IPS DF 6.9 (cell line): ENCODE results near the gene MACROH2A2.

ENCODE experiments used
- DNase-seq: peaks from one replicate; pipeline ENCODE4 v3.0.0-alpha.2; 2013; ENCODE audit warnings: low read depth, low spot score
- H3K27ac ChIP-seq: one replicate; pipeline ENCODE4 v1.5.1; 2013; ENCODE audit warnings: low read length, control low read depth
- H3K27me3 ChIP-seq: 2 replicates; pipeline ENCODE4 v1.6.1; 2013; ENCODE audit warnings: mild to moderate bottlenecking, low read length; ENCODE audit not compliant: control insufficient read depth, insufficient read depth
- H3K36me3 ChIP-seq: 2 replicates; pipeline ENCODE4 v1.6.1; 2013; ENCODE audit warnings: low read length; ENCODE audit not compliant: control insufficient read depth, insufficient read depth
- H3K4me1 ChIP-seq: 2 replicates; pipeline ENCODE4 v1.6.1; 2013; ENCODE audit warnings: low read length; ENCODE audit not compliant: control insufficient read depth, insufficient read depth
- H3K4me3 ChIP-seq: 2 replicates; pipeline ENCODE4 v1.5.1; 2013; ENCODE audit warnings: mild to moderate bottlenecking, low read length
- H3K9me3 ChIP-seq: 2 replicates; pipeline ENCODE4 v1.6.1; 2013; ENCODE audit warnings: low read length, inconsistent platforms; ENCODE audit not compliant: control insufficient read depth, insufficient read depth
- WGBS: extraction: QIAGEN DNeasy Blood & Tissue Kit; methylation state at CpG from one replicate; pipeline ENCODE4 v1.1.7; 2013; ENCODE audit warnings: mixed read lengths, missing lambda C conversion rate; ENCODE audit not compliant: insufficient read length, insufficient coverage; 5-methylcytosine and 5-hydroxymethylcytosine counted together

The MACROH2A2 gene

DNA sequence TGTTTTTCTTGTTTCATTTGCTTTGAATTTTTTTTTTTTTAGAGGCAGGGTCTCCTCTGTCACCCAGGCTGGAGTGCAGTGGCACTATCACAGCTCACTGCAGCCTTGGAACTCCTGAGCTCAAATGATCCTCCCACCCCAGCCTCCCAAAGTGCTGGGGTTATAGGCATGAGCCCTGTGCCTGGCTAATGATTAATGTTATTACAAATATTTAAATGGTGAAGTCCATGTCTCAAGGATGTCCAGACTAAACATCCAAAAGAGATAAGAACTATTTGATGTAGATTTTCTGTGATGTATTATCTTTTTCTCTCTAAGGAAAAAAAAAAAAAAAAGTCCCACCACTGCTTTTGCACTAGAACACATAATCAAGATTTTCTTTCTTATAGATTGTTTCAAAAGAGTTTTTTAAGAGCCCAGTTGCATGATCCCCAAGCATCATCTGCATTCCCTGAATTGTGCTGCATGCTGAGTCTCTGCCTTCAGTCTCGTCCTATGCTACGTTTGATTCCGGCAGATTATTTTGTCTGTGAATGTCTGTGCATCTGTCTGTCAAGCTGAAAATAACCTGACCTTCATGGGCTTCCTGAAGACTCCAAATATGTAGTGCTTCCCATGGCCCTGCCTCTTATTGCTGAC, 33.4 kb downstream of the MACROH2A2 start:
- H3K4me1 ChIP-seq: no peaks in the 10 kb centered on the region
- H3K27me3 ChIP-seq: no peaks in the 10 kb centered on the region
- no peak overlapping the region for H3K27ac ChIP-seq

DNA sequence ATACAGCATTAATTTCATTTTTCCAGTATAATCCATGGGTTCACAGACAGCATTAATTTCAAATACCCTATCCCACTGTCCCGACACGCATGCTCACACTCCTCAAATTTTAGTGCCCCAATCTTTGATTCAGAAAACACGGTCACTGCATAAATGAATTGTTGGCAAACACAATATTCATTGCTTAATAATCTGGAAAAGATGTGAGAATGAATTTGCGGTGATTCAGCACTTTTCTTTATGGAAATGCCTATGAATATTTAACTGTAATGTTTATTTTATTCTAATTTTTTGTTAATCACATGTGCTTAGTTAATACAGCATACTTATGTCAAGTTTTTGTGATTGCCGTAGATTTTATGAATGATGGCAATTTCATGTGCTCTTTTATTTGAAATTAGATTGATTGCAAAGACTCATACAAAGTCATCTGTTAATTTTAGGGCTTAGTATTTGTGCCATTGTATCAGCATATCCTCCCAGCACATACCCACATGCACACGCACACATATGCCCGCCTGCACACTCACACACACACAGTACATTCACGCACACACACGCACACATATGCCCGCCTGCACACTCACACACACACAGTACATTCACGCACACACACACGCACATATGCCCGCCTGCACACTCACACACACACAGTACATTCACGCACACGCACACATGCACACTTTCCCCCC, 35.1 kb downstream of the MACROH2A2 start:
- H3K27ac ChIP-seq: no peak overlapping the region
- no CpG with 5 or more reads among the region's 15 CpGs for WGBS

More for the DNA sequence above, 33.4 kb downstream of the MACROH2A2 start:
- no CpG with 5 or more reads among the region's 3 CpGs for WGBS
- DNase-seq: no peak
- H3K36me3 ChIP-seq: no peaks in the 10 kb centered on the region
- no peak overlapping the region for H3K4me3 ChIP-seq
- H3K9me3 ChIP-seq: no peaks in the 10 kb centered on the region

GRCh38 chr10:70088308-70088698, 35.7 kb downstream of the MACROH2A2 start:
- Histone ChIP-seq H3K9me3 (no peaks in the 10 kb centered on the region), H3K4me1 (no peaks in the 10 kb centered on the region), H3K27me3 (no peaks in the 10 kb centered on the region), H3K27ac (no peak overlapping the region), H3K4me3 (no peak overlapping the region), H3K36me3 (no peaks in the 10 kb centered on the region)
- no peak for DNase-seq
- no CpG with 5 or more reads among the region's 3 CpGs for WGBS

More for the DNA sequence above, 35.1 kb downstream of the MACROH2A2 start:
- no peaks in the 10 kb centered on the region for H3K36me3 ChIP-seq
- H3K9me3 ChIP-seq: no peaks in the 10 kb centered on the region
- no peaks in the 10 kb centered on the region for H3K27me3 ChIP-seq
- DNase-seq: no peak
- no peak overlapping the region for H3K4me3 ChIP-seq
- H3K4me1 ChIP-seq: no peaks in the 10 kb centered on the region

GRCh38 chr10:70090013-70090412, 37.4 kb downstream of the MACROH2A2 start:
- no peaks in the 10 kb centered on the region for H3K36me3 ChIP-seq
- WGBS: no CpG with 5 or more reads among the region's 8 CpGs
- H3K4me3 ChIP-seq: no peak overlapping the region
- H3K27me3 ChIP-seq: no peaks in the 10 kb centered on the region
- H3K27ac ChIP-seq: no peak overlapping the region
- no peak for DNase-seq
- H3K4me1 ChIP-seq: no peaks in the 10 kb centered on the region
- no peaks in the 10 kb centered on the region for H3K9me3 ChIP-seq

GRCh38 chr10:70090951-70091350, 38.3 kb downstream of the MACROH2A2 start:
- no peaks in the 10 kb centered on the region for H3K4me1 ChIP-seq
- WGBS: no CpG with 5 or more reads among the region's 5 CpGs
- H3K27me3 ChIP-seq: no peaks in the 10 kb centered on the region
- no peaks in the 10 kb centered on the region for H3K9me3 ChIP-seq
- no peak overlapping the region for H3K4me3 ChIP-seq
- H3K36me3 ChIP-seq: no peaks in the 10 kb centered on the region
- DNase-seq: no peak
- no peak overlapping the region for H3K27ac ChIP-seq

DNA sequence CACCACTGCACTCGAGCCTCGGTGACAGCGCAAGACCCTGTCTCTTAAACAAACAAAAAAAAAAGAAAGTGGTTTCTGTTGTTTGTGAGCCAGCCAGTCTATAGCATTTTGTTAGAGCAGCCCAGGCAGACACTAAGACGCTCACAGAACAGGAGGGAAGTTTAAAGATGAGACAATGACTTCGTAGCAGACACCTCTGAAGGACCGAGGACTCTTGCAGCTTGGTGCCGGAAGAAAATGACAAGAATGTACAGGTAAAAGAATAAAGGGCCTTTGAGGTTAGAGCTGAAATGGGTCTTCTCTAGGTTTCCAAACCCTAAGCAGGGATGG, 39.7 kb downstream of the MACROH2A2 start:
- no peaks in the 10 kb centered on the region for H3K27me3 ChIP-seq
- no peaks in the 10 kb centered on the region for H3K9me3 ChIP-seq
- H3K27ac ChIP-seq: no peak overlapping the region
- no CpG with 5 or more reads among the region's 7 CpGs for WGBS
- H3K4me1 ChIP-seq: no peaks in the 10 kb centered on the region
- no peaks in the 10 kb centered on the region for H3K36me3 ChIP-seq
- no peak overlapping the region for H3K4me3 ChIP-seq
- DNase-seq: no peak

DNA sequence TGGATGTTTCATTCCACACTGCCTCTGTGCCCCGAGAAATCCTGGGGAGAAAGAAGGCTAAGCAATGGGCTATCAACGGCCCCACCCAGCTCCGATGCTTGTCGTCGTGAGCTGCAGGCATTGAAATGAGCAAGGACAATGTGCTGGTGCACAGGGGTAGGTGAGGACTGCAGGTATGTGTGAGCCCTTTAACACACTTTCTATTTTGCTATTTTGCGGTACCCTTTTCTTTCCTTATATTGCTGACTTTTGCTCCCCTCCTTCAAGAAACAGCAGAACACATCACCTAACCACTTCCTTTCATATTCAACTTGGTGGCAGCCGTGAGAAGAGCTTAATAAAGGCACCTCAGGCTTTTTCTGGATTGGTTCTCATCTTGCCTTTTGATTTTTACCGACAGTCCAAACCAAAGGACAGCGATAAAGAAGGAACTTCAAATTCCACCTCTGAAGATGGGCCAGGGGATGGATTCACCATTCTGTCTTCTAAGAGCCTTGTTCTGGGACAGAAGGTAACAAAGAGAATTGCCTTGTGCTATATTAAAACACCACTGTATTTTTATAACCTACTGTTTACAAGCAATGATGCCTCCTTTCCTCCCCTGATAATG, 40.8 kb downstream of the MACROH2A2 start:
- no CpG with 5 or more reads among the region's 9 CpGs for WGBS
- Histone ChIP-seq H3K4me1 (no peaks in the 10 kb centered on the region), H3K27ac (no peak overlapping the region), H3K4me3 (no peak overlapping the region), H3K27me3 (no peaks in the 10 kb centered on the region), H3K36me3 (no peaks in the 10 kb centered on the region), H3K9me3 (no peaks in the 10 kb centered on the region)
- DNase-seq: no peak

GRCh38 chr10:70094250-70094649, 41.6 kb downstream of the MACROH2A2 start:
- H3K27ac ChIP-seq: no peak overlapping the region
- DNase-seq: no peak
- H3K4me1 ChIP-seq: no peaks in the 10 kb centered on the region
- no peaks in the 10 kb centered on the region for H3K9me3 ChIP-seq
- no CpG with 5 or more reads among the region's 2 CpGs for WGBS
- no peak overlapping the region for H3K4me3 ChIP-seq
- H3K36me3 ChIP-seq: no peaks in the 10 kb centered on the region
- H3K27me3 ChIP-seq: no peaks in the 10 kb centered on the region

DNA sequence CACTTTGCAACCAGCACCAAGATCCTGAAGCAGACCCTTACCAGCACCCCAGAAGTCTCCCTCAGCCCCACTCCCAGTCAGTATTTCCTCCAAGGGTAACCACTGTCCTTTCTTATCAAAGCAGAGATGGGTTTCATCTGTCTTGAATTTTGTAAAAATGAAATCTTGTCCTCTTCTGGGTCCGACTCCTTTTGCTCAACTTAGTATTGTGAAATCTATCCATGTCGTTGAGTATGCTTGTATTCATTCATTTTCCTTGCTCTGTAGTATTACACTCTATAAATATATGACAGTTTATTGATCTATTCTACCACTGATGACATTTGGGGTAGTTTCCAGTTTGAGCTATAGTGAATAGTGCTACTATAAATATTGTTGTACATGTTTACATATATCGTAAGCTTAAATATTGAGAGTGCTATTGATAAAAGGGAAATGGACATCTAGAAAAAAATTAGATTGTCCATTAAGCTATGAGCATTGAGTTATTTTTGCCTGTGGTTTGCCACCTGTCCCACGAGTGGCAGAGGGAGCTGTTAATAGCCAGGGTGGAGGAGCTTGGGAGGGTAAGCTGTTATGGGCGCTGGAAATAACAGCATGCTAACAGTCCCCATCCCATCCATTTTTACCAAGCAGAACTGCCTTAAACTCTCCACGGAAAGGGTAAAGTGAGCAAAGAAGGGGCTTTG, 43.5 kb downstream of the MACROH2A2 start:
- H3K27me3 ChIP-seq: no peaks in the 10 kb centered on the region
- H3K4me3 ChIP-seq: no peak overlapping the region
- no CpG with 5 or more reads among the region's 6 CpGs for WGBS
- H3K9me3 ChIP-seq: no peaks in the 10 kb centered on the region
- H3K4me1 ChIP-seq: no peaks in the 10 kb centered on the region
- no peak for DNase-seq
- H3K36me3 ChIP-seq: no peaks in the 10 kb centered on the region
- no peak overlapping the region for H3K27ac ChIP-seq

GRCh38 chr10:70096705-70097420, 44.2 kb downstream of the MACROH2A2 start:
- H3K27me3 ChIP-seq: no peaks in the 10 kb centered on the region
- H3K4me3 ChIP-seq: no peak overlapping the region
- no CpG with 5 or more reads among the region's 5 CpGs for WGBS
- H3K9me3 ChIP-seq: no peaks in the 10 kb centered on the region
- no peaks in the 10 kb centered on the region for H3K36me3 ChIP-seq
- no peak for DNase-seq
- no peaks in the 10 kb centered on the region for H3K4me1 ChIP-seq
- no peak overlapping the region for H3K27ac ChIP-seq
